K562 (cell line): ENCODE measurements around the gene EFCAB12. TPM values are rescaled to one million over a fixed set of nuclear protein-coding genes. Genes with fewer than 3 reads are reported as not detected.
A peak's percentile ranks its signal among the peaks of the same experiment; 100 is the strongest.

Experiments used
- ATAC-seq: fragments of 200-7000 bp; cut with Tn5 transposase; 3 replicates; pipeline ENCODE4 v1.9.1; 2020; ENCODE audit warnings: moderate library complexity
- BruUV-seq: library from RNA; stranded (reverse); fragments of 400-500 nt; replicated peaks from 2 replicates; lab custom pipeline; 2021; lab: Mats Ljungman, UMichigan
- CTCF ChIA-PET: fragments of 300-600 bp; formaldehyde crosslinking; extraction: SDS; loops from one replicate; lab custom pipeline; 2021; ENCODE audit warnings: low intra/inter-chr PET ratio; lab: Yijun Ruan, JAX
- POLR2A ChIA-PET: fragments of 300-600, 350-650 bp; sonication (Branson Sonifier 250); formaldehyde crosslinking; extraction: SDS; loops from one replicate; lab custom pipeline; 2021; ENCODE audit warnings: antibody characterized with exemption, inconsistent platforms; lab: Yijun Ruan, JAX
- DNase-seq, 4 experiments: peaks; one replicate each; pipeline versions ENCODE4 v3.0.0 to v3.0.0-alpha.2; 2011 to 2018; ENCODE audit warnings: low spot score in 3 of 4, mixed read lengths in 3 of 4; ENCODE audit errors: extremely low read depth in 1 of 4
- FAIRE-seq: peaks from 2 replicates; lab custom pipeline; 2011; peaks lifted over from hg19 to GRCh38; lab: Jason Lieb, UNC
- H2AFZ ChIP-seq: 2 replicates; pipeline ENCODE4 v1.6.0; 2011; ENCODE audit warnings: low read depth, low read length, control low read depth, inconsistent platforms
- H3K27ac ChIP-seq: fragments of 200-600 bp; 3 replicates; pipeline ENCODE4 v1.8.0; 2011; ENCODE audit warnings: low read depth, mild to moderate bottlenecking, control low read depth, inconsistent platforms, low read length, moderate library complexity, mixed read lengths; ENCODE audit errors: extremely low read depth
- H3K27me3 ChIP-seq, 2 experiments: fragments of 300-600 bp in 1 of 2; 2 replicates in 1 of 2; 3 replicates in 1 of 2; pipeline versions ENCODE4 v1.6.0 to v1.8.0; 2011; ENCODE audit warnings: inconsistent platforms in 2 of 2, low read length in 2 of 2, mild to moderate bottlenecking in 1 of 2, mixed read lengths in 1 of 2, moderate library complexity in 1 of 2; ENCODE audit not compliant: control insufficient read depth in 2 of 2, insufficient read depth in 2 of 2
- H3K36me3 ChIP-seq: fragments of 300-600 bp; 3 replicates; pipeline ENCODE4 v1.8.0; 2011; ENCODE audit warnings: mild to moderate bottlenecking, low read length, inconsistent platforms; ENCODE audit not compliant: control insufficient read depth, insufficient read depth
- H3K4me1 ChIP-seq, 2 experiments: fragments of 200-600 bp in 1 of 2; replicated peaks in 1 of 2; 2 replicates in 1 of 2; 3 replicates in 1 of 2; pipeline versions ENCODE4 v1.5.1 to v1.8.0; 2011; ENCODE audit warnings: inconsistent platforms in 2 of 2, low read length in 2 of 2, mild to moderate bottlenecking in 1 of 2, mixed read lengths in 1 of 2, moderate library complexity in 1 of 2; ENCODE audit not compliant: control insufficient read depth in 2 of 2, insufficient read depth in 2 of 2
- H3K4me2 ChIP-seq: 2 replicates; pipeline ENCODE4 v1.6.1; 2011; ENCODE audit warnings: low read length, control low read depth, inconsistent platforms, mixed read lengths; ENCODE audit not compliant: insufficient read depth
- H3K4me3 ChIP-seq: fragments of 200-600 bp; sonication (generic), shearing (Covaris generic); 2 replicates; pipeline ENCODE4 v1.5.1; 2016; ENCODE audit warnings: control low read depth, inconsistent platforms
- H3K79me2 ChIP-seq: fragments of 200-600 bp; 3 replicates; pipeline ENCODE4 v1.8.0; 2011; ENCODE audit warnings: low read length, inconsistent platforms; ENCODE audit not compliant: control insufficient read depth, insufficient read depth
- H3K9ac ChIP-seq, 2 experiments: 2 replicates each; pipeline versions ENCODE4 v1.6.0 to v1.6.1; 2011; ENCODE audit warnings: low read depth in 2 of 2, low read length in 2 of 2, control low read depth in 1 of 2, inconsistent platforms in 1 of 2, mild to moderate bottlenecking in 1 of 2, mixed read lengths in 1 of 2; ENCODE audit not compliant: insufficient read depth in 1 of 2
- H3K9me1 ChIP-seq: one replicate; pipeline ENCODE4 v1.6.0; 2011; ENCODE audit warnings: inconsistent platforms, mild to moderate bottlenecking, low read length, moderate library complexity; ENCODE audit not compliant: control insufficient read depth, insufficient read depth
- H3K9me3 ChIP-seq: replicated peaks from 2 replicates; pipeline ENCODE4 v1.5.1; 2011; ENCODE audit warnings: low read depth, low read length, inconsistent platforms; ENCODE audit not compliant: control insufficient read depth, insufficient read depth
- H4K20me1 ChIP-seq: replicated peaks from 2 replicates; pipeline ENCODE4 v1.6.1; 2011; ENCODE audit warnings: low read length, inconsistent platforms, mixed read lengths; ENCODE audit not compliant: control insufficient read depth, insufficient read depth
- ATF7 ChIP-seq: fragments of 450-650 bp; IDR thresholded peaks from 2 replicates; pipeline ENCODE4 v1.7.1; 2014; ENCODE audit warnings: mild to moderate bottlenecking, moderate library complexity
- BCL6 ChIP-seq: fragments of 250-450 bp; sonication (Bioruptor Pico); IDR thresholded peaks from 2 replicates; pipeline ENCODE4 v1.4.0; 2020
- BMI1 ChIP-seq: fragments of 150-350 bp; IDR thresholded peaks from 2 replicates; pipeline ENCODE4 v1.6.1; 2014; ENCODE audit warnings: low read length
- CBX3 ChIP-seq, 2 experiments: IDR thresholded peaks; 1 replicate in 1 of 2; 2 replicates in 1 of 2; pipeline ENCODE4 v1.6.1; 2012; ENCODE audit warnings: inconsistent platforms in 2 of 2, low read length in 2 of 2, borderline replicate concordance in 1 of 2, control low read depth in 1 of 2
- ELF2 ChIP-seq: fragments of 250-450 bp; sonication (Bioruptor Pico); IDR thresholded peaks from 2 replicates; pipeline ENCODE4 v1.5.0; 2021; ENCODE audit warnings: mild to moderate bottlenecking
- ERF ChIP-seq: fragments of 450-650 bp; formaldehyde crosslinking; IDR thresholded peaks from 2 replicates; pipeline ENCODE4 v1.4.0; 2020; ENCODE audit warnings: mild to moderate bottlenecking, mixed read lengths
- EZH2 ChIP-seq: IDR thresholded peaks from 2 replicates; pipeline ENCODE4 v1.6.1; 2012; ENCODE audit warnings: low read depth, mild to moderate bottlenecking, inconsistent platforms, low read length, borderline replicate concordance
- MYBL2 ChIP-seq, 2 experiments: fragments of 450-650 bp in 1 of 2; sonication (generic) in 1 of 2; formaldehyde crosslinking in 1 of 2; IDR thresholded peaks; 2 replicates each; pipeline versions ENCODE4 v1.6.1 to v1.8.1; 2017 to 2022; ENCODE audit warnings: borderline replicate concordance in 1 of 2, inconsistent platforms in 1 of 2, low read depth in 1 of 2, mild to moderate bottlenecking in 1 of 2, missing genetic modification reagents in 1 of 2, moderate library complexity in 1 of 2
- NR2C1 ChIP-seq, 2 experiments: fragments of 450-650 bp; IDR thresholded peaks; 2 replicates each; pipeline ENCODE4 v1.6.1; 2017; ENCODE audit warnings: mild to moderate bottlenecking in 2 of 2, antibody characterized with exemption in 1 of 2, inconsistent platforms in 1 of 2, missing compliant biosample characterization in 1 of 2, missing genetic modification characterization in 1 of 2
- SIX5 ChIP-seq, 2 experiments: IDR thresholded peaks; 2 replicates each; pipeline ENCODE4 v1.6.1; 2011; ENCODE audit warnings: low read length in 2 of 2, borderline replicate concordance in 1 of 2, low read depth in 1 of 2, mild to moderate bottlenecking in 1 of 2, moderate library complexity in 1 of 2; ENCODE audit not compliant: insufficient read depth in 1 of 2
- SP1 ChIP-seq: sonication (generic); formaldehyde crosslinking; IDR thresholded peaks from 2 replicates; pipeline ENCODE4 v1.8.1; 2022; ENCODE audit warnings: mild to moderate bottlenecking, missing genetic modification reagents
- TRIM28 ChIP-seq: fragments of 450-650 bp; IDR thresholded peaks from 2 replicates; pipeline ENCODE4 v1.6.1; 2017
- ZNF311 ChIP-seq: fragments of 250-450 bp; sonication (Bioruptor Pico); IDR thresholded peaks from 2 replicates; pipeline ENCODE4 v1.4.0; 2020; ENCODE audit warnings: mild to moderate bottlenecking, moderate library complexity
- ZNF445 ChIP-seq: fragments of 250-450 bp; sonication (Bioruptor Pico); IDR thresholded peaks from 2 replicates; pipeline ENCODE4 v1.4.0; 2020; ENCODE audit warnings: low read depth, mild to moderate bottlenecking, moderate library complexity
- ZNF507 ChIP-seq: conservative IDR thresholded peaks from 2 replicates; pipeline ENCODE4 v1.6.1; 2017; ENCODE audit warnings: missing genetic modification characterization, missing compliant biosample characterization
- WGBS: fragments of 100-300 bp; shearing (Covaris generic); methylation state at CpG from one replicate; pipeline ENCODE4 v1.1.6; 2016; ENCODE audit warnings: low coverage, mixed read lengths; ENCODE audit not compliant: insufficient coverage; ENCODE audit errors: missing lambda C conversion rate; 5-methylcytosine and 5-hydroxymethylcytosine counted together
- in situ Hi-C: fragments of 300-500 bp; cut with MboI; formaldehyde crosslinking; loops from 4 replicates; pipeline ENCODE4 v1.15.0; 2018; ENCODE audit warnings: inconsistent platforms, mixed read lengths
- intact Hi-C: fragments of 100-400 bp; cut with micrococcal nuclease; formaldehyde crosslinking; loops from 2 replicates; pipeline ENCODE4 v1.14.2; 2022
- polyA plus RNA-seq, 8 experiments: library from polyadenylated mRNA; depleted of rRNA in 4 of 8; stranded (reverse) in 5 of 8; unstranded in 3 of 8; fragments of >200 nt; fragmentation: Nextera tagmentation in 2 of 8; fragmentation: Illumina TruSeq in 1 of 8; extraction: Ambion mirVana in 2 of 8; extraction: Trizol in 1 of 8; gene quantifications; 2 replicates each; pipeline versions ENCODE4 v1.2.1 to v1.2.3, GENCODE V29; 2011 to 2014; ENCODE audit warnings: inconsistent platforms in 1 of 8, missing spikeins in 1 of 8
- total RNA-seq, 7 experiments: library from RNA; depleted of rRNA in 6 of 7; stranded (reverse); fragments of >200 nt in 6 of 7; fragmentation: Illumina TruSeq in 2 of 7; extraction: Trizol in 2 of 7; gene quantifications; 2 replicates each; pipeline versions ENCODE4 v1.2.1 to v1.2.3, GENCODE V29; 2011 to 2021; ENCODE audit warnings: low replicate concordance in 1 of 7

The EFCAB12 gene
- total and polyA plus RNA-seq, 9 of the 15 experiments (the other 6 are each of a cell fraction or from before 2014, with no cell fraction given): 0.08 to 0.95 (median 0.56) TPM; not detected in 1

GRCh38 chr3:129377615-129378014 lies 50.8 kb downstream of the EFCAB12 start (continued):
- TF ChIP-seq NR2C1 (IDR thresholded peaks at IDR 0.05): no peak
- no peak for TF ChIP-seq NR2C1 (tag; IDR thresholded peaks at IDR 0.05)
- peak in 1 of 2 experiments; percentile 30; a peak in 1 of 3 replicates for TF ChIP-seq CBX3 (IDR thresholded peaks at IDR 0.05; ENCODE audit: borderline replicate concordance in 1 of 2, low read length in 2 of 2)
- TF ChIP-seq ZNF311: no peak
- TF ChIP-seq SIX5 (IDR thresholded peaks at IDR 0.05; ENCODE audit: borderline replicate concordance in 1 of 2, insufficient read depth in 1 of 2, low read depth in 1 of 2, low read length in 2 of 2): no peak
- TF ChIP-seq TRIM28: peak; percentile 87
- TF ChIP-seq ZNF445 (CRISPR knock-in tag): no peak
- TF ChIP-seq BMI1: no peak

GRCh38 chr3:129375099-129375498 lies 53.3 kb downstream of the EFCAB12 start:
- no peaks in the 10 kb centered on the region for H3K36me3 ChIP-seq
- TF ChIP-seq ZNF507 (no peak), ERF (CRISPR knock-in tag) (no peak), BCL6 (CRISPR knock-in tag) (no peak), MYBL2 (IDR thresholded peaks at IDR 0.05; ENCODE audit: low read depth) (no peak), MYBL2 (CRISPR knock-in tag; IDR thresholded peaks at IDR 0.05; ENCODE audit: borderline replicate concordance) (no peak), ATF7 (no peak), SP1 (no peak), ELF2 (CRISPR knock-in tag) (no peak), EZH2 (no peak)
- TF ChIP-seq, all 486 proteins: peak for 0
- FAIRE-seq: no peak
- H3K9me3 ChIP-seq: no peaks in the 10 kb centered on the region
- no peak overlapping the region for H2AFZ ChIP-seq
- intact Hi-C loops (no loop called here), in situ Hi-C loops (loop anchor here (25.0 kb wide), 1 partner anchor 437 kb away; no protein-coding TSS in a partner anchor)
- no peaks in the 10 kb centered on the region for H3K9me1 ChIP-seq
- H3K4me2 ChIP-seq: no peak overlapping the region
- no peak for ATAC-seq
- H3K4me3 ChIP-seq: no peak overlapping the region
- 24% methylated on average over 5 of the region's 5 CpGs for WGBS
- H3K9ac ChIP-seq: no peak overlapping the region
- no TSS peak for BruUV-seq
- no peak for DNase-seq
- peaks cover 0 to 12% of the 10 kb centered on the region in 2 experiments; a peak in 2 of 5 replicates for H3K4me1 ChIP-seq
- no peaks in the 10 kb centered on the region for H3K27me3 ChIP-seq
- no peak overlapping the region for H3K27ac ChIP-seq
- ChIA-PET CTCF (no interaction called here), POLR2A (interaction anchor here (0.6 to 0.7 kb wide), 2 partner anchors 26 to 65 kb away, joined by 3 to 4 read pairs; partner anchors contain the start of genes IFT122 and MBD4)
- no peaks in the 10 kb centered on the region for H3K79me2 ChIP-seq
- no peaks in the 10 kb centered on the region for H4K20me1 ChIP-seq
